Stimulated activated CD8-positive, alpha-beta memory T cell treated with anti-CD3 and anti-CD28 coated beads, Interleukin-15, amount 100 ng/mL, for 4 hours (primary cell): ENCODE data around the gene PRKN.

Experiments used
- DNase-seq, 2 donors: peaks; one replicate each; pipeline ENCODE4 v3.0.0-alpha.2; 2020; ENCODE audit warnings: low read depth in 2 of 2

The PRKN gene

DNA sequence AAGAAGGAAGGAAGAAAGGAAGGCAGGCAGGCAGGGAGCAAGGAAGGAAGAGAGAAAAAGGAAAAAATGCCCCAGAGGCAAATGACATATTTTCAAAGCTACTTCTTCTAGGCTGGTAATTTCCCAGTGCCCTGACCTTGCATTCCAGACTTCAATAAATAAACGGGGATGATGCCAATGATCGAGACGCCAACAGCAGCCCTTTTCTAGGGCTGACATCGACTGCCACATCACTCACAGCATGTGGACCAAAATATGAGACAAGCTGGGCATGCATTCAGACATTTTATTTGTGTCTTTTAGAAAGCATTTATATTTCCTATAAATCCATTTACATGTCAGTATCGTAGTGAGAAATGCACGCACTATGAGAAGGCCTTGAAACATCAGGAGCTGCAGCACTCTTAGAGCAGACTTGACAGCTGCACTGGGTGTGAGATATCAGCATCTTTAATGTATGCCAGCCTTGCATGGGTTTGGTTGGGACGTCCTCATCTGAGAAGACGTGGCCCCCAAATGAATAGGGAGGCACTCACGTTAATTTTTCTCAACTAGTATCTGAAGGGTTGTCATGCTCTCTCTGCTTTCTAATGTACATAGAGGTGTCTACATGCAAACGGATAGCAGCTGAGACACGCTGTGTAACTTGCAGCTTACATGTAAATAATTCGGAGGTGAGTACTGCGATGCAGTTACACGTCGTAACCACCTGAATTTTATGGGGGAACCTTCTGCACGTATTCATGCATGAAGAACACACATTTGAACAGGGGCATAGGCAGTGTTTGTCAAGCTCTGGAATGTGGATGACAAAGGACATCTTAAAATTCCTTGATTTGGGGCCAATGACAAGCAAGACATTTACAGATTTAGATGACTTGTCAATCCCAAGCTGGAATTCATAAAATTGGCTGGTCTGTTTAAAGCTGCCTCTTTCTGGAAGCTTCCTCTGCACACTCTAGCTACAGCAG is 1304.6 kb downstream of the PRKN start:
- DNase-seq = no peak

DNA sequence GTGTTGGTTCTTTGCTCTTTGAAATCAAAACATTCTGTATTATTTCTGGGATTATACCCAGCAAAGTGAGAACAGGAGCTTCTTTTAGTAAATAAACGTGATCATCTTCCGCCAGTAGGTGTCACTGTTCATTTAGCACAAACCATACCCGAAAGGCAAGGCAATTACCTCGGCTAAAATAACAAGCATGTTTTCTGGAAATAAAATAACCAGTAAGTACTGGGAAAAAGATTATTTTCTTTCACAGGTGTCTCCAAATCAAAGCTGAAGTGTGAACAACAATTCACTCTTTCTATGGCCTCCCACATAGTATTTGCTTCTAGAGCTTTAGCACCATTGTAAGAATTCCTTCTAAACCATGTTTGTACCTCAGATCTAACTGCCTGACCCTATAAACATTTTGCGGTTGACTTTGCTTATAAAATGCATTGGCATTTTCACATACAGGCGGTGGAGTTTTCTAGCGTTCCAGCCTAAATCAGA is 1309.1 kb downstream of the PRKN start:
- no peak for DNase-seq

DNA sequence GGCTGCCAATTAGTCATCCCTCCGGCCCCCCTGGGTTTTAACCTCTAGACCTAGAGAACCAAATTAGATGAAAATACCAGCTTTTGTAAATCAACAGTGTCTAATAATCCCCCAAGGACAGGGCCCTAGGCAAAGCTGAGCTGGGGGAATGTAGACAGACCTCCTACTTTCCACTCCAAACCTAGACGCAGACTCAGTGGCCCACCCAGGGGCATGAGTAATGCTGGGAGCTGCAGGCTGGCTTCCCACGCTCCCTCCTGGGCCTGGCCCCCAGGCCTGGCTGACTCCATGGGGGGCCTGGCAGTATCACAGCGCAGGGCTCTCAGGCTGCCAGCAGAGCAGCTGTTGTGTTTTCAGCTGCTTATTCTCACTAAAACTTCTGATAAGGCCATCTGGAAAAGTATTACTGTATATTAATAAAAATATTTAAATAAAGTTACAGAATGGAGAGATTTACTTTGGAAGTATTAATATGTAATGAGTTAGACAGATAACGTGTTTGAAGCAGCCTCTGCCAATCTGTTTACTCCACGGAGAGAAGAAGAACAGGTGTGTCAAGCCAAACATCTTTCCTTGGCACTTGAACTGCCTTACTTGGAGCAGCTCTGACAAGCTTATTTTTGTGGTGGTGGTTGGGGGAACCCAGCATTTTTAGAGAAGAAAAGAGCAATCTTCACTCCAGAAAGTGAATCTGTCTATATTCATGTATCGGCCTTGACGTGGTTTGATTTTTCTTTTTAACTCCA is 1309.7 kb downstream of the PRKN start:
- no peak for DNase-seq

DNA sequence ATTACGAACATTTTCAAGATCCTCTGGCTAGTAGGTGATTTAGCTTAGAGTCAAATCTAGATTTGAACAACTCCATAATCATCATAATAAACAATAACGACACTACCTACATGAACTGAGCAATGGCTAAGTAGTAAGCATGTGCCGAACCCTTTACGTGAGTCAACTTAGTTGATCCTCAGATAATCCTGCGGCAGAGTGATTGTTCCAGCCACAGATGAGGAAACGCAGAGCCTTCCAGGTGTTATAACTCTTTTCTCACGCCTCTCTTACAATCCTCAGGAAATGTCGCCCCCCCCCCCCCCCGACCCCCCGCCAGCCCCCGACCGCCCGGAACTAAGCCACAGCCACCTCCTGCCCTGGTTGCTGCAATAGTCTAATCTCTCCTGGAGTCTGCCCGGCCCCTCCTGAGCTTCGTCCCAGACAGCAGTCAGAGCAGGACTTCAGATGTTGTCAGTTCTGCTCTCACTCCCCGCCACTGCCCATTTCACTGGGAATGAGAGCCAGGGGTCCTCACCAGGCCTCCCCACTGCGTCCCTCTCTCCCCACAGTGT is 1312.2 kb downstream of the PRKN start:
- DNase-seq = no peak

DNA sequence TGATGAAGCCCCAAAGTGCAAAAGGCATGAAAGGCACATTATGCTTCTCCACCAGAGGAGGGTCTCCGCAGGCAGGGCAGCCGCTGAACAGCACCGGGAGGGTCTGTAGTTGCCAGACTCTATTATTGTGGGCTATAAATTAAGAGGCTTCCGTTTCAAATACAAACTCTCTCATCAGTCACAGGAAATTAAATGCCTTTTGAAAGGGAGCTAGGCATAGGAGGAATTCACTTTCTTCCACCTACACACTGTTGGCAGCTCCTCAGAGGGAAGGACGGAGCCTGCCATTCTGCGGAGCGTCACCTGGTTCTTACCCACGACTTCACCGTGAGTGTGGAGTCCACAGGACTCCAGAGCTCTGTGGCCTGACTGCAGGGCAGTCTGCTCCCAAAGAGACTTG is 1312.9 kb downstream of the PRKN start:
- no peak for DNase-seq

DNA sequence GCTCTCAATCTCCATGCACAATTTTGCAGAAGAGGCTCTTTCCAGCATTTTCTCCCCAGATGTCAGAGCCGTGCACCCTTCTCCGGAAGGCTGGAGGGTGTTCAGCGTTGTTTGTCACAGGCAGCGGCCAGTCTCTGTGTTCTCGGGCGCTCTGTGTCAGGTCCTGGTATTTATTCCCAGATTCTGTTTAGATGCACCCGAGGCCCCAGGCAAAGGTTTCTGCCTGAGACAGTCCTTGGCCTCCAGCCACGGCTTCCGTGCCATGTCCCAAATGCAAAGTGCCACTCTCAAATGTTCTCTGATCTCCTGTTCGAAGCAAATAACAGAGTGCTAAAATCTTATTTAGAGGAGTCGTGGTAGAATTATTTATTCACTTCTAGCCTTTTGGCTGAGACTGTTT is 1313.4 kb downstream of the PRKN start:
- no peak for DNase-seq

DNA sequence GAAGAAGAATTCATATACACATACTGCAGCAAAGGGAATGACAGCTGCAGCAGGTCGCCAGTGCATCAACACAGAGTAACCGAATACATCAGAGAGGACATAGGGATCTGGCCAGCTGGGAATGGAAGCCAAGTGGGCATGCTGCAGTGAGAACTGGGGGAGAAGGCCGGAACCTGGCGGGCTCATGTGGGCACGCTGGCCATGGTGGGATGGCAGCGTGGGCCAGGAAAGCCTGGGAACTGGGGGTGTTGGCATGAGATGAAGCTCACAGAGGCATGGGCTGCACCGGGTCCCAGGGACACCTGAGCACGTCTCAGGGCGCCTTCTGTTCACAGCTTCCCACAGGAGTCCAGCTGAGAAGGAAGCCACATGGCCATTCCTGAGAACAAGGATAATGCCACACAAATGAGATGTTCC is 1314.2 kb downstream of the PRKN start:
- DNase-seq = no peak

DNA sequence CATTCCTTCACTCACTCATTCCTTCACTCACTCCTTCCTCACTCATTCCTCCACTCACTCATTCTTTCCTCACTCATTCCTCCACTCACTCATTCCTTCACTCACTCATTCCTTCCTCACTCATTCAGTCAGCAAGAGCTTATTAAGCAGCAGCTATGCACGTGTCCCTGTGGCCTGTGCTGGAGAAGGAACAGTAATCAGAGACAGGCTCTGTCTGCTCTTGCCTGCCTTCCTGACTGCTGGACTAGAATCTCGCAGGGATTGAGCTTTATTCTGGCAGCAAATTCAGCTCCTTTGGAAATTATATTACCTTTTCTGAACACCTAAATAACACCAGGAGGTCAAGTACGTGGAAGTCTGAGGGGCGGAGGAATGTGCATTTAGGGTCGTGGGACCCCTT is 1314.8 kb downstream of the PRKN start:
- no peak for DNase-seq

DNA sequence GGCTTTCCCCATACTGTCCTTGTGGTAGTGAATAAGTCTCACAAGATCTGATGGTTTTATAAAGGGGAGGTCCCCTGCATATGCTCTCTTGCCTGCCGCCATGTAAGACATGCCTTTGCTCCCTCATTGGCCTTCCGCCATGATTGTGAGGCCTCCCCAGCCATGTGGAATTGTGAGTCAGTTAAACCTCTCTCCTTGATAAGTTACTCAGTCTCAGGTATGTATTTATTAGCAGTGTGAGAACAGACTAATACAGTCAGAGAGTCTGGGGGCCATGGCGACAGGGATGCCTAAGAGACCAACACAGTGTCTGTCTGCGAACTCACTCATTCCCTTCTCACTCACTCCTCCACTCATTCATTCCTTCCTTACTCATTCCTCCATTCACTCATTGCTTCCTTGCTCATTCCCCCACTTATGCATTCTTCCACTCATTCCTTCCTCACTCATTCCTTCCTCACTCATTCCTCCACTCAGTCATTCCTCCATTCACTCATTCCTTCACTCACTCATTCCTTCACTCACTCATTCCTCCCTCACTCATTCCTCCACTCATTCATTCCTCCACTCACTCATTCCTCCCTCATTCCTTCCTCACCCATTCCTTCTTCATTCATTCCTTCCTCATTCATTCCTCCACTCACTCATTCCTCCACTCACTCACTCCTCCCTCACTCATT is 1316.2 kb downstream of the PRKN start:
- DNase-seq = no peak

DNA sequence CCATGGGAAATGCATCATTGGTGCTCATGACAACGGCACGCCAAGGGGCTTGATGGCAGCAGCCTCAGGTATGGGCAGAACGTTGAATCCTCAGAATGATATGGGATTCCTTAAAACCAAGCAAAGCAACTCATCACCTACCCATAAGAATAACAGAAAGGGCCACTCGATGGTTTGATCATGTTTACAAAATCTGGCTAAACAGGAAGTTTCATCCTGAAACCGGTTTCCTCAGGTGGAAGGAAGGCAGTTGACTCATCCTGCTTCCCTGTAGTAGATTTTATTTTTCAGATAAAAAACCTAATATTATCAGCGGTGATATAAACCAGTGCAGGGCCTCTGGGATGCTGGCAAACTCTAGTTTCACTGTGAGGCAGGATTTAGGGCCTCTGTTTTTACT is 1316.8 kb downstream of the PRKN start:
- DNase-seq = no peak

DNA sequence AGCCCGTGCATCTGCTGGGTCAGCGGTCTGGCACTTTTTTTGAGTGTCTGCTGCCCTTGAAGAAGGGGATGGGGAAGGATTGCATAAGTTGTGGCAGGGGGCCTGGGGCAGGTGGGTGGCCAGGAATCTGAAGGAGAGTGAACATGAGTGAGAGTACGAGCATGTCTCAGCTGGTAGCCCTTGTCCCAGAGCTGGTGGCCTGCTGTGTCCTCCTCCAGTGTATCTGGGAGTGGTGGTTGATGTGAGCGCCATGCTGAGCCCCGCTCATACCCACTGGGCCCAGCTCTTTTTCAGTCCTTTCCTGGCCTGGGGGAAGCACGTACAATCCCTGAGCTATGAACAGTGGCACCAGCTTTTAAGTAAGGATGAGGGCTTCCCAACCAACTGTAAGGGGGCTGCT is 1317.5 kb downstream of the PRKN start:
- no peak for DNase-seq

DNA sequence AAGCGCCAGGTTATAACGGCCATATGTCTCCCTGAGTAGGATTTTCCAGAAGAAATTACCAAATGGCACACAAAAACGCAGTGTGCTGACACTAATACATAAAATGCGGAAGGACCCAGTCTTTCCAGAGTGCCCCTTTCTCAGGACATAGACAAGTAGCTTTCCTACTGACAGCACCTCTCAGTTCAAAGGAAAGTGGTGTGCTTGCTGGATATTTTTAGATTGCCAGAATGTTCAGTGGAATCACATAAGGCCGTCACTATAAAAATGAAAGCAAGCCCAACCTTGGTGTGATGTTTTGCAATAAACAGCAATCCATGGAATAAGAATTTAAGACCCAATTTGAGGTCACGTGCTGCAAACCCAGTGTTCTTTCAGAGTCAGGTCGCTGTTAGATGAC is 1318.2 kb downstream of the PRKN start:
- no peak for DNase-seq

DNA sequence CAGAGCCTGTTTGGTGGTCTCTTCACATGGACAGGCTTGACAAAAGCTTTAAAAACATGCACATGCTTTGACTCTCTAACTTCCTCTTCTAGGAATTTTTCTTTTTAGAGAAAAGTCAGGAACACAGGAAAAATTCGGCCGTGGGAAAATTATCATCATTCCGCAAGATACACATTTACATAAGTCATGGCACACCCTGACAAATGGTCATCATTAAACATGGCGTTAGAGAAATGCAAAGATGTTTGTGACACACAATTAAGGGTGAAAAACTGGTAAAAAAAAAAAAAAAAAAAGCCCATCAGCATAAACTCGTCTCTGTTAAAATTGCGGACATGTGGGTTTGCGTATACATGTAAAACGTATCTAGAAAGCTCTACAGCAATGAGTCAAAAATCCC is 1319.5 kb downstream of the PRKN start:
- DNase-seq = no peak

DNA sequence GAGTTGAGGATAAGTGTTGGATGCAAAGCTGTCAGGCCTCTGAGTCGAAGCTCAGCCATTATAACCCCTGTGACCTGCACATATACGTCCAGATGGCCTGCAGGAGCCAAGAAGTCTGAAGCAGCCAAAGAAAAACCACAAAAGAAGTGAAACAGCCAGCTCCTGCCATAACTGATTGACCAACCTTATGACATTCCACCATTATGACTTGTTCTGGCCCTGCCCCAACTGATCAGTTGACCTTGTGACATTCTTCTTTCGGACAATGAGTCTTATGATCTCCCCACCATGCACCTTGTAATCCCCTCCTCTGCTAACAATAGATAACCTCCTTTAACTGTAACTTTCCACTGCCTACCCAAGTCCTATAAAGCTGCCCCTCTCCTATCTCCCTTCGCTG is 1320.0 kb downstream of the PRKN start:
- DNase-seq = no peak

DNA sequence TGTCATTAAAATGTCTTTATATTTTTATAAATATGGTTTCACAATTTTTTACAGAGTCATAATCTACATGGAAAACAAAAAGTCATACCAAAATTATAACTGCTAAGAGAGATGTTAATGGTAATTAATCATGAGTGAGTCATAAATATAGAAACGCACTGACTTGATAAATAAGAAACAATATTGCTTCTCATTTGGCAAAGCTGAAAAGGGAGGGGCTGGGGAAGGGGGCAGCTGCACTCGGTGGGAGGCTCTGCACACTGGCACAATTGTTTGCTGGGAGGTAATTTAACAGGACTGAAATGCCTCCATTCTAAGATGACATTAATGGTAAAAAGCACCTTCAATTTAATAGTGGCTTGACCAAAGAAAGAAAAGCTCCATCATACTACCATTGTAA is 1320.5 kb downstream of the PRKN start:
- no peak for DNase-seq

DNA sequence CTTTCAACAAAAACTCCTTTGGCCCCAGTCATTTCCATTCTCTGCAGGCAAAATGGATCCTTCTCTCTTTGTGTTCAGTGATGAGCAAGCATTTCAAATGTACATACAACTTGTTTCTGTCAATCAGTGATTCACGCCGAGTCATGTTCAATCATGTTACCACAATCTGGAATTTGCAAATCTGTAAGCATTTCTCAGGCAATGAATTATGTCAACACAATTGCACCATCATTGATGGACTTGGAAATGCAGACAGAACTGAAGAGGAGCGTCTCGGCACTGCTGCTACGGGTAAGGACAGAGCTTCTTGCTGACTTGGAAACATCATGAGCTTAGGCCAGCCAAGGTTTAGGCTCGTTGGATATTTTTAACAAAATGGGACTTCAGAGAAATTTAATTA is 1320.9 kb downstream of the PRKN start:
- DNase-seq = no peak

DNA sequence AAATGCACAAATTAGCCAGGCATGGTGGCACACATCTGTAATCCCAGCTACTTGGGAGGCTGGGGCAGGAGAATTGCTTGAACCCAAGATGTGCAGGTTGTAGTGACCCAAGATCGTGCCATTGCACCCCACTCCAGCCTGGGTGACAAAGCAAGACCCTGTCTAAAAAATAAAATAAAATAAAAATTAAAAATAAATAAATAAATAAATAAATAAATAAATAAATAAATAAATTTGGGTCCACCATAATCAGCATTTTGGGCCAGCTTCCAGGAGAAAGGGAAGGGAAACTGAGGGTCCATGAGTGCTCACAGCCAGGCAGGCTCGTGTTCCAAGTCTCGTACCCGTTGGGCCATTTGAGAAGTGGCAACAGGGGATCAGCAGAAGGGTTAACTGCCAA is 1322.1 kb downstream of the PRKN start:
- no peak for DNase-seq

DNA sequence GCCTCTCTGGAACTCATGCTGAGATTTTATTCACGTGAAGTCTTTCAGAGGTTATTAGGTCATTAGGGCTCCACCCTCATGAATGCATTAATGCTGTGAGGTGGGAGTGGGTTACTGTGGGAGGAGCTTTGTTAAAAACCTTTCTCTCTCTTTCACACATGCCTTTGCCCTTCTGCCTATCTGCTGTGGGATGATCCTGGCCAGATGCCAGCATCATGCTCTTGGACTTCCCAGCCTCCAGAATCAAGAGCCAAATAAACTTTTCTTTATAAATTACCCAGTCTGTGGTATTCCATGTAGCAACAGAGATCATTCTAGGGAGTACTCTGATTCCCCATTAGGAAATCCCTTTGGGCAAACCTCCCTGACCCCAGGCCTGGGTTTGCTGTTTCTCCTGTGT is 1323.8 kb downstream of the PRKN start:
- no peak for DNase-seq

DNA sequence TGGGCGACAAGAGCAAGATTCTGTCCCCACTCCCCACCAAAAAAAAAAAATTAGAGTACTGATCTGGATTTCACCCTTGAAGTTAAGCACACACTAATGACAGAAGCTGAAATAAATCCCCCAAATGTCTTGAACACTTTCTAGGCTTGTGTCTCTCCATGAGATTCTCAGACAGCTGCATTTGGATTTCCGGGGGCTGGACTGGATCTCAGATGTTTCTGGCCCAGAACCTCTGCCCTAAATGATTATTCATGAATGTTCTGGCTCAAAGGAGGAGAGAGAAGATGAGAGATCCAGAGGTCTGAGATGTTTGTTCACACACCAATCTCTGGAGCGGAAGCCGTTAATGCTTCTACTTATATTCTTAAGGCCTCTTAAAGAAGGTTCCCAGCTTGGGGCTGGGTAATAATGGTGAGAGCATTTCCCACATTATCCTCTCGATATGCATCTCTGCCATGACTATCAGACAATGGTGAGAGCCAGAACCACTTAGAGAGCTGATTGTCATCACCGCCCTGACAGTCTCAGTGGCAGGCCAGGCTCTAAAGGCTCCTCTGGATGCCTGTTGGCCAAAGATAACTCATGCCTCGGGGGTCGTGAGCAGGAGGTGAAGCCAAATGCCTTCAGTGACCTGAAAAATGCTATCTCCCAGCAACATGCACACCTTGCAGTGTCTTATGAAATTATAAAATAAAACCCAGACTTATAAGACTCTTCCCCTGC is 1325.8 kb downstream of the PRKN start:
- no peak for DNase-seq

DNA sequence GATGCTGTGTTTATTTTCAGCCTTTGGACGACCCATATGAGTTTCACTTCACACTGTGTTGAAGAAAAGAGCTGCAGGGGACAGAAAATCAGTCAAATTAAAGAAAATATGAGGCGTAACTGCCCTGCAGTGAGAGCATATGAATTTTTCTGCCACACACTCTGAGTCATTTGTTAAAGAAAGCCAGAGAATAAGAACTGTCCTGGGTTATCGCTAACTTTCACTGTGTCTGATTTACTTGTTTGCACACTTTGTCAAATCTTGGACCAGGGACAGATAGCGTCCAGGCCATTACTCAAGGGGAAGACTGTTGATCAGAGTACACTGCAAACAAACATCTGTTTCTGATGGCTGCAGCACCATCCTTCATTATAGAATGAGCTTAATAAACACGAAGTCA is 1326.9 kb downstream of the PRKN start:
- no peak for DNase-seq

DNA sequence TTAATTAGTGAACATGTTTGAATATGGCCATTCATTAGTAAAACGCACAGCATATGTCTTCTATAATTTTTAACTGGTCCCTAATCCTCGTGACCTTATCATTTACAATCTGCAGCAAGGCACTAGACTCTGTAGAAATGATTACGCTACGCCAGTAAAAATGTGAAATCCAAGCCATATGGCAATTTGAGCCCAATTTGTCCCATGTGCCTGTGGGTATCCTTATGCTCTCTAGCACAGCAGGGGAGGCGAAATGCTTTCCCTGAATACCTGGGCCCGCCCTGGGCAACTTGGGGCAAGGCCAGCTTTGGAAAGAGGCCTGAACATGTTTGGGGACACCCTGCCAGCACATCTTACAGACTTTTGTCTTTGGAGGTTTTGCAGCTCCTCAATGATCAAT is 1331.0 kb downstream of the PRKN start:
- DNase-seq = no peak
